ENCODE data around the gene TMEM151B. TPM values are rescaled to one million over a fixed set of nuclear protein-coding genes. Genes with fewer than 3 reads are reported as not detected.

TMEM151B gene
- total RNA-seq, 2 donors from 2014 or later, result 0.09 to 1.1 TPM

- no peak for DNase-seq (ENCODE audit: low spot score)
- Histone ChIP-seq H3K36me3 (no peaks in the 10 kb centered on the region), H3K9me3 (no peaks in the 10 kb centered on the region), H3K27ac (no peak overlapping the region), H3K4me3 (no peak overlapping the region), H3K4me1 (replicated peaks) (no peaks in the 10 kb centered on the region), H3K27me3 (replicated peaks; ENCODE audit: insufficient read depth) (no peaks in the 10 kb centered on the region)
- intact Hi-C loops (cut with DNase I), result loop anchor here (10.0 kb wide), 1 partner anchor 158 kb away; no protein-coding TSS in a partner anchor
- no peak for TF ChIP-seq POLR2A (IDR thresholded peaks at IDR 0.05)
- no peak for TF ChIP-seq CTCF (IDR thresholded peaks at IDR 0.05)
- TF ChIP-seq POLR2AphosphoS5 (IDR thresholded peaks at IDR 0.05), result no peak
- WGBS, result 58% methylated on average over 7 of the region's 7 CpGs
Observed at GRCh38 chr6:44332585-44332984, 62.3 kb downstream of the TMEM151B start.

- Histone ChIP-seq H3K36me3 (no peaks in the 10 kb centered on the region), H3K27me3 (replicated peaks; ENCODE audit: insufficient read depth) (no peaks in the 10 kb centered on the region), H3K4me1 (replicated peaks) (no peaks in the 10 kb centered on the region), H3K4me3 (no peak overlapping the region), H3K9me3 (no peaks in the 10 kb centered on the region), H3K27ac (no peak overlapping the region)
- intact Hi-C loops (cut with DNase I), result loop anchor here (10.0 kb wide), 1 partner anchor 159 kb away; no protein-coding TSS in a partner anchor
- no peak for TF ChIP-seq CTCF (IDR thresholded peaks at IDR 0.05)
- TF ChIP-seq POLR2A (IDR thresholded peaks at IDR 0.05), result no peak
- TF ChIP-seq POLR2AphosphoS5 (IDR thresholded peaks at IDR 0.05), result no peak
- WGBS, result 81% methylated on average over 11 of the region's 11 CpGs
- DNase-seq (ENCODE audit: low spot score), result no peak
Observed at GRCh38 chr6:44333273-44333919, 63.1 kb downstream of the TMEM151B start.

GRCh38 chr6:44333942-44334341 is 63.7 kb downstream of the TMEM151B start:
- Histone ChIP-seq H3K27me3 (replicated peaks; ENCODE audit: insufficient read depth) (no peaks in the 10 kb centered on the region), H3K9me3 (no peaks in the 10 kb centered on the region), H3K36me3 (no peaks in the 10 kb centered on the region), H3K27ac (no peak overlapping the region), H3K4me3 (no peak overlapping the region), H3K4me1 (replicated peaks) (peaks cover 4% of the 10 kb centered on the region)
- WGBS, result 93% methylated on average over 5 of the region's 5 CpGs
- TF ChIP-seq POLR2A (IDR thresholded peaks at IDR 0.05), result no peak
- TF ChIP-seq CTCF (IDR thresholded peaks at IDR 0.05), result no peak
- TF ChIP-seq POLR2AphosphoS5 (IDR thresholded peaks at IDR 0.05), result no peak
- no peak for DNase-seq (ENCODE audit: low spot score)
- intact Hi-C loops (cut with DNase I), result loop anchor here (10.0 kb wide), 1 partner anchor 159 kb away; no protein-coding TSS in a partner anchor

- intact Hi-C loops (cut with DNase I), result loop anchor here (5.0 to 10.0 kb wide), 2 partner anchors 161 to 238 kb away; no protein-coding TSS in a partner anchor
- no peaks in the 10 kb centered on the region for H3K9me3 ChIP-seq
- H3K4me3 ChIP-seq, result no peak overlapping the region
- no peak for DNase-seq (ENCODE audit: low spot score)
- no peaks in the 10 kb centered on the region for H3K27me3 ChIP-seq (replicated peaks; ENCODE audit: insufficient read depth)
- 44% methylated on average over 1 of the region's 1 CpG for WGBS
- H3K27ac ChIP-seq, result no peak overlapping the region
- no peaks in the 10 kb centered on the region for H3K36me3 ChIP-seq
- H3K4me1 ChIP-seq (replicated peaks), result peaks cover 7% of the 10 kb centered on the region
- TF ChIP-seq CTCF (IDR thresholded peaks at IDR 0.05), result no peak
Observed at GRCh38 chr6:44335631-44336030, 65.4 kb downstream of the TMEM151B start.
